ENCODE measurements around the gene CACNA1B. TPM values are rescaled to one million over a fixed set of nuclear protein-coding genes. Genes with fewer than 3 reads are reported as not detected.

The CACNA1B gene
- total and polyA plus RNA-seq, 2 of the 13 experiments (the other 11 are each of a cell fraction or from before 2014, with no cell fraction given), result under 0.01 to 0.04 TPM

DNA sequence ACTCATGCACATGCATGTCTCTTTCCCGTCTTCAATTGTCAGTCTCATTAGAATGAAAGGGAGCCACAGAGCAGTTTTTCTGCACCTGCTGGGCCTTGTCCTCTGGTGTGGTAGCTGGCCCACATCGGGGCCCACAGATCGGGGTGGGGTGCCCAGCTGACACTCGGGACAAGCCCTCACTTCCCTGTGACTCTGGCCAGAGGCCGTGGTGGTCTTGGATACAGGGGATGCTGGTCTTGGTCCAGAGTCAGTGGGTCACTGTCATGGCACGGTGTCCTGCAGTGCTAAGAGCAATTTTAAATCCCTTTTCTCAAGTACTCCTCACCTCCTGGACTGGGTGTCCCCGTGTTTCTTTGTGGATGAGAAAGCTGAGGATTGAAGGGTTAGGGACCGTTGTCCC, 193.2 kb downstream of the CACNA1B start:
- Histone ChIP-seq H3K9ac (ENCODE audit: insufficient read depth, low read depth, low read length) (no peak overlapping the region), H3K4me3 (replicated peaks in 1 of 3; ENCODE audit: insufficient read depth in 1 of 3, low read depth in 2 of 3, low read length in 3 of 3) (no peak overlapping the region), H3K27me3 (ENCODE audit: control insufficient read depth in 1 of 2, insufficient read depth in 2 of 2, low read length in 2 of 2) (peaks cover 4 to 67% of the 10 kb centered on the region in 2 experiments), H3K4me2 (ENCODE audit: low read depth, low read length) (no peak overlapping the region), H3K27ac (ENCODE audit: extremely low read length, insufficient read depth, low read length) (no peak overlapping the region), H3K79me2 (ENCODE audit: insufficient read depth, low read length) (no peaks in the 10 kb centered on the region), H3K36me3 (replicated peaks in 1 of 2; ENCODE audit: control insufficient read depth in 1 of 2, insufficient read depth in 2 of 2, low read length in 2 of 2) (no peaks in the 10 kb centered on the region), H3K9me3 (ENCODE audit: low read length) (no peaks in the 10 kb centered on the region), H4K20me1 (ENCODE audit: insufficient read depth, low read length) (no peaks in the 10 kb centered on the region), H3K4me1 (ENCODE audit: insufficient read depth, low read length) (no peaks in the 10 kb centered on the region), H2AFZ (ENCODE audit: low read length) (no peak overlapping the region)
- WGBS (ENCODE audit: low lambda C conversion rate), result 14% methylated on average over 6 of the region's 8 CpGs
- intact Hi-C loops (cut with micrococcal nuclease; ENCODE audit: unreplicated experiment), result no loop called here
- in situ Hi-C loops (cut with HindIII; ENCODE audit: extremely low pct_ligation_motif_present, low pct_unique_long_range_greater_than_20kb), result no loop called here
- FAIRE-seq (no peak), ATAC-seq (no peak), DNase-seq (ENCODE audit: low spot score) (no peak)
- ChIA-PET CTCF (ENCODE audit: low intra/inter-chr PET ratio, low total read pairs) (no interaction called here), POLR2A (no interaction called here)
- BruUV-seq (replicated peaks), result no TSS peak
- TF ChIP-seq ZBTB8A (CRISPR knock-in tag; IDR thresholded peaks at IDR 0.05; ENCODE audit: borderline replicate concordance, low read depth) (no peak), PHF21A (CRISPR knock-in tag; IDR thresholded peaks at IDR 0.05) (no peak), RBM22 (optimal IDR thresholded peaks at IDR 0.05; ENCODE audit: low read length) (no peak), RARG (CRISPR knock-in tag; IDR thresholded peaks at IDR 0.05; ENCODE audit: low read depth) (no peak), ZNF704 (CRISPR knock-in tag; IDR thresholded peaks at IDR 0.05; ENCODE audit: borderline replicate concordance) (no peak)

GRCh38 chr9:138071292-138071691, 193.7 kb downstream of the CACNA1B start:
- WGBS (ENCODE audit: low lambda C conversion rate), result 24% methylated on average over 5 of the region's 14 CpGs
- no peaks in the 10 kb centered on the region for H3K36me3 ChIP-seq (replicated peaks in 1 of 2; ENCODE audit: control insufficient read depth in 1 of 2, insufficient read depth in 2 of 2, low read length in 2 of 2)
- H3K27ac ChIP-seq (ENCODE audit: extremely low read length, insufficient read depth, low read length), result no peak overlapping the region
- no peak for DNase-seq (ENCODE audit: low spot score)
- peaks cover 4 to 71% of the 10 kb centered on the region in 2 experiments for H3K27me3 ChIP-seq (ENCODE audit: control insufficient read depth in 1 of 2, insufficient read depth in 2 of 2, low read length in 2 of 2)
- CTCF ChIA-PET (ENCODE audit: low intra/inter-chr PET ratio, low total read pairs), result no interaction called here
- POLR2A ChIA-PET, result no interaction called here
- no peak overlapping the region for H2AFZ ChIP-seq (ENCODE audit: low read length)
- intact Hi-C loops (cut with micrococcal nuclease; ENCODE audit: unreplicated experiment), result no loop called here
- H4K20me1 ChIP-seq (ENCODE audit: insufficient read depth, low read length), result no peaks in the 10 kb centered on the region
- no peak overlapping the region for H3K4me2 ChIP-seq (ENCODE audit: low read depth, low read length)
- H3K9ac ChIP-seq (ENCODE audit: insufficient read depth, low read depth, low read length), result no peak overlapping the region
- no peaks in the 10 kb centered on the region for H3K9me3 ChIP-seq (ENCODE audit: low read length)
- in situ Hi-C loops (cut with HindIII; ENCODE audit: extremely low pct_ligation_motif_present, low pct_unique_long_range_greater_than_20kb), result no loop called here
- no peak for ATAC-seq
- no peak overlapping the region for H3K4me3 ChIP-seq (replicated peaks in 1 of 3; ENCODE audit: insufficient read depth in 1 of 3, low read depth in 2 of 3, low read length in 3 of 3)
- H3K4me1 ChIP-seq (ENCODE audit: insufficient read depth, low read length), result no peaks in the 10 kb centered on the region
- FAIRE-seq, result no peak
- BruUV-seq (replicated peaks), result no TSS peak
- no peaks in the 10 kb centered on the region for H3K79me2 ChIP-seq (ENCODE audit: insufficient read depth, low read length)
- TF ChIP-seq ZNF83 (CRISPR knock-in tag; IDR thresholded peaks at IDR 0.05; ENCODE audit: borderline replicate concordance) (no peak), KMT2B (CRISPR knock-in tag; IDR thresholded peaks at IDR 0.05) (no peak), PAXIP1 (CRISPR knock-in tag; conservative IDR thresholded peaks at IDR 0.05) (no peak), ZNF124 (CRISPR knock-in tag; IDR thresholded peaks at IDR 0.05) (no peak), HMG20B (CRISPR knock-in tag; conservative IDR thresholded peaks at IDR 0.05) (no peak), ZKSCAN5 (CRISPR knock-in tag; IDR thresholded peaks at IDR 0.05) (no peak)

All from HepG2 (cell line).